ENCODE results near the gene P2RX7.

DNA sequence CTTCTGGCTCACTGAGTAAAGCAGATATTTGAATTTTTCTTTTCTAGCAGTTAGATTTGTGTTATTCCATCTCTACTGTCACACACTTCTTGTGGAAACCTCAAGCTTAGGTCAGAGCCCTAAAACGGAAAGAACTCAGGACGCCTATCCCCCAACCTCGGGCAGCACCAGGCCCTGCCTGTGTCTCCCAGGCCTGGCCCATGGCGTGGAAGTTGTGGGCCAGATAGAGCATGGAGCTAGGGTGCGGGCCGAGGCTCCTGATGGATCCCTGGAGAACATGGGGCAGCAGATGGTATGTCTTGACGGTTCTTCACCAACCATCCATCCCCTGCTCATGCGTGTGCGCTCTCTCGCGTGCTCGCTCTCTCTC is 97.8 kb downstream of the P2RX7 start:
- TF ChIP-seq EZH2 (IDR thresholded peaks at IDR 0.05; ENCODE audit: borderline replicate concordance, low read length), result no peak
- TF ChIP-seq, protein P1, sequence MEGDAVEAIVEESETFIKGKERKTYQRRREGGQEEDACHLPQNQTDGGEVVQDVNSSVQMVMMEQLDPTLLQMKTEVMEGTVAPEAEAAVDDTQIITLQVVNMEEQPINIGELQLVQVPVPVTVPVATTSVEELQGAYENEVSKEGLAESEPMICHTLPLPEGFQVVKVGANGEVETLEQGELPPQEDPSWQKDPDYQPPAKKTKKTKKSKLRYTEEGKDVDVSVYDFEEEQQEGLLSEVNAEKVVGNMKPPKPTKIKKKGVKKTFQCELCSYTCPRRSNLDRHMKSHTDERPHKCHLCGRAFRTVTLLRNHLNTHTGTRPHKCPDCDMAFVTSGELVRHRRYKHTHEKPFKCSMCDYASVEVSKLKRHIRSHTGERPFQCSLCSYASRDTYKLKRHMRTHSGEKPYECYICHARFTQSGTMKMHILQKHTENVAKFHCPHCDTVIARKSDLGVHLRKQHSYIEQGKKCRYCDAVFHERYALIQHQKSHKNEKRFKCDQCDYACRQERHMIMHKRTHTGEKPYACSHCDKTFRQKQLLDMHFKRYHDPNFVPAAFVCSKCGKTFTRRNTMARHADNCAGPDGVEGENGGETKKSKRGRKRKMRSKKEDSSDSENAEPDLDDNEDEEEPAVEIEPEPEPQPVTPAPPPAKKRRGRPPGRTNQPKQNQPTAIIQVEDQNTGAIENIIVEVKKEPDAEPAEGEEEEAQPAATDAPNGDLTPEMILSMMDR (IDR thresholded peaks at IDR 0.05; ENCODE audit: low read length), result no peak

Data from OCI-LY1 (cell line).